Measurements from ENCODE around the gene SOCS3. TPM values are rescaled to one million over a fixed set of nuclear protein-coding genes. Genes with fewer than 3 reads are reported as not detected.
A peak's percentile ranks its signal among the peaks of the same experiment; 100 is the strongest.

Gene SOCS3
- total and polyA plus RNA-seq, 2 experiments from 2014 or later: 31.2 to 50.6 TPM

- Histone ChIP-seq H3K27ac (peak overlapping the region; percentile 98), H3K9me3 (ENCODE audit: low read depth) (no peaks in the 10 kb centered on the region), H4K20me1 (ENCODE audit: insufficient read depth) (no peaks in the 10 kb centered on the region), H3F3A (ENCODE audit: insufficient read depth) (peaks cover 47% of the 10 kb centered on the region), H3K36me3 (ENCODE audit: low read depth) (no peaks in the 10 kb centered on the region), H3K4me2 (ENCODE audit: unreplicated experiment) (peak overlapping the region; percentile 76), H2AFZ (peak overlapping the region; percentile 63; the same call in 1 of the 2 replicates), H3K9ac (peak overlapping the region; percentile 81), H3K4me3 (peak overlapping the region; percentile 39), H3K27me3 (replicated peaks; ENCODE audit: insufficient read depth) (no peaks in the 10 kb centered on the region), H3K4me1 (ENCODE audit: insufficient read depth) (peaks cover 38% of the 10 kb centered on the region), H3K79me2 (ENCODE audit: insufficient read depth) (peaks cover 10% of the 10 kb centered on the region), H3K9me2 (ENCODE audit: insufficient read depth) (no peaks in the 10 kb centered on the region)
- no peak for TF ChIP-seq EZH2phosphoT487 (IDR thresholded peaks at IDR 0.05; ENCODE audit: insufficient read depth, low read depth)
- TF ChIP-seq EZH2 (IDR thresholded peaks at IDR 0.05; ENCODE audit: insufficient read depth, poor library complexity, severe bottlenecking): no peak
- in situ Hi-C loops (cut with MboI): no loop called here
- DNase-seq: peak; percentile 86
- 56 to 59% methylated on average over 14 of the region's 14 CpGs for WGBS, 2 experiments (ENCODE audit: low coverage in 1 of 2, low lambda C conversion rate in 2 of 2, missing lambda C conversion rate in 2 of 2)
These were observed 14.9 kb upstream of the SOCS3 start for GRCh38 chr17:78374631-78375274.

GRCh38 chr17:78374189-78374588, 14.3 kb upstream of the SOCS3 start:
- peaks cover 42% of the 10 kb centered on the region for H3F3A ChIP-seq (ENCODE audit: insufficient read depth)
- 87 to 89% methylated on average over 6 of the region's 6 CpGs for WGBS, 2 experiments (ENCODE audit: low coverage in 1 of 2, low lambda C conversion rate in 2 of 2, missing lambda C conversion rate in 2 of 2)
- DNase-seq: no peak
- peaks cover 33% of the 10 kb centered on the region for H3K4me1 ChIP-seq (ENCODE audit: insufficient read depth)
- H3K9me3 ChIP-seq (ENCODE audit: low read depth): no peaks in the 10 kb centered on the region
- H2AFZ ChIP-seq: peak overlapping the region; percentile 63; the same call in 1 of the 2 replicates
- H3K9ac ChIP-seq: peak overlapping the region; percentile 81
- H4K20me1 ChIP-seq (ENCODE audit: insufficient read depth): no peaks in the 10 kb centered on the region
- H3K9me2 ChIP-seq (ENCODE audit: insufficient read depth): no peaks in the 10 kb centered on the region
- in situ Hi-C loops (cut with MboI): no loop called here
- peak overlapping the region; percentile 76 for H3K4me2 ChIP-seq (ENCODE audit: unreplicated experiment)
- no peak for TF ChIP-seq EZH2phosphoT487 (IDR thresholded peaks at IDR 0.05; ENCODE audit: insufficient read depth, low read depth)
- no peak for TF ChIP-seq EZH2 (IDR thresholded peaks at IDR 0.05; ENCODE audit: insufficient read depth, poor library complexity, severe bottlenecking)
- peak overlapping the region; percentile 98 for H3K27ac ChIP-seq
- no peaks in the 10 kb centered on the region for H3K36me3 ChIP-seq (ENCODE audit: low read depth)
- peaks cover 5% of the 10 kb centered on the region for H3K79me2 ChIP-seq (ENCODE audit: insufficient read depth)
- H3K4me3 ChIP-seq: no peak overlapping the region
- H3K27me3 ChIP-seq (replicated peaks; ENCODE audit: insufficient read depth): no peaks in the 10 kb centered on the region

- no peak overlapping the region for H3K9ac ChIP-seq
- no peak overlapping the region for H3K27ac ChIP-seq
- H3K9me2 ChIP-seq (ENCODE audit: insufficient read depth): no peaks in the 10 kb centered on the region
- H4K20me1 ChIP-seq (ENCODE audit: insufficient read depth): no peaks in the 10 kb centered on the region
- H3K36me3 ChIP-seq (ENCODE audit: low read depth): no peaks in the 10 kb centered on the region
- WGBS, 2 experiments (ENCODE audit: low coverage in 1 of 2, low lambda C conversion rate in 2 of 2, missing lambda C conversion rate in 2 of 2): 54 to 56% methylated on average over 5 of the region's 5 CpGs
- H3K79me2 ChIP-seq (ENCODE audit: insufficient read depth): no peaks in the 10 kb centered on the region
- H3K4me1 ChIP-seq (ENCODE audit: insufficient read depth): peaks cover 29% of the 10 kb centered on the region
- H3K27me3 ChIP-seq (replicated peaks; ENCODE audit: insufficient read depth): no peaks in the 10 kb centered on the region
- peaks cover 41% of the 10 kb centered on the region for H3F3A ChIP-seq (ENCODE audit: insufficient read depth)
- in situ Hi-C loops (cut with MboI): no loop called here
- no peak overlapping the region for H3K4me2 ChIP-seq (ENCODE audit: unreplicated experiment)
- no peak overlapping the region for H3K4me3 ChIP-seq
- H3K9me3 ChIP-seq (ENCODE audit: low read depth): no peaks in the 10 kb centered on the region
- DNase-seq: no peak
- no peak for TF ChIP-seq EZH2 (IDR thresholded peaks at IDR 0.05; ENCODE audit: insufficient read depth, poor library complexity, severe bottlenecking)
- no peak for TF ChIP-seq EZH2phosphoT487 (IDR thresholded peaks at IDR 0.05; ENCODE audit: insufficient read depth, low read depth)
- H2AFZ ChIP-seq: no peak overlapping the region
These were observed 13.0 kb upstream of the SOCS3 start for GRCh38 chr17:78372841-78373240.

- H3K27ac ChIP-seq: no peak overlapping the region
- no peak overlapping the region for H3K4me2 ChIP-seq (ENCODE audit: unreplicated experiment)
- H2AFZ ChIP-seq: no peak overlapping the region
- H3K4me3 ChIP-seq: no peak overlapping the region
- H3F3A ChIP-seq (ENCODE audit: insufficient read depth): peaks cover 23% of the 10 kb centered on the region
- in situ Hi-C loops (cut with MboI): no loop called here
- no peaks in the 10 kb centered on the region for H3K9me3 ChIP-seq (ENCODE audit: low read depth)
- no peaks in the 10 kb centered on the region for H3K9me2 ChIP-seq (ENCODE audit: insufficient read depth)
- H3K4me1 ChIP-seq (ENCODE audit: insufficient read depth): peaks cover 20% of the 10 kb centered on the region
- TF ChIP-seq EZH2phosphoT487 (IDR thresholded peaks at IDR 0.05; ENCODE audit: insufficient read depth, low read depth) (no peak), EZH2 (IDR thresholded peaks at IDR 0.05; ENCODE audit: insufficient read depth, poor library complexity, severe bottlenecking) (no peak)
- H3K27me3 ChIP-seq (replicated peaks; ENCODE audit: insufficient read depth): no peaks in the 10 kb centered on the region
- WGBS, 2 experiments (ENCODE audit: low coverage in 1 of 2, low lambda C conversion rate in 2 of 2, missing lambda C conversion rate in 2 of 2): 55 to 56% methylated on average over 7 of the region's 7 CpGs
- no peak for DNase-seq
- H3K36me3 ChIP-seq (ENCODE audit: low read depth): no peaks in the 10 kb centered on the region
- H3K79me2 ChIP-seq (ENCODE audit: insufficient read depth): no peaks in the 10 kb centered on the region
- H4K20me1 ChIP-seq (ENCODE audit: insufficient read depth): no peaks in the 10 kb centered on the region
- no peak overlapping the region for H3K9ac ChIP-seq
These were observed 11.2 kb upstream of the SOCS3 start for GRCh38 chr17:78371056-78371455.
